Measurements from ENCODE around the gene CNST.
A peak's percentile ranks its signal among the peaks of the same experiment; 100 is the strongest.
"Not testable (repeated sequence)": the region's sequence is repeated elsewhere in the genome, so short reads cannot be mapped to it uniquely, and the experiment has no call there.

Gene CNST

GRCh38 chr1:246559310-246559709 lies 6.9 kb upstream of the CNST start:
- no peak for DNase-seq (ENCODE audit: low read depth in 2 of 2)

DNA sequence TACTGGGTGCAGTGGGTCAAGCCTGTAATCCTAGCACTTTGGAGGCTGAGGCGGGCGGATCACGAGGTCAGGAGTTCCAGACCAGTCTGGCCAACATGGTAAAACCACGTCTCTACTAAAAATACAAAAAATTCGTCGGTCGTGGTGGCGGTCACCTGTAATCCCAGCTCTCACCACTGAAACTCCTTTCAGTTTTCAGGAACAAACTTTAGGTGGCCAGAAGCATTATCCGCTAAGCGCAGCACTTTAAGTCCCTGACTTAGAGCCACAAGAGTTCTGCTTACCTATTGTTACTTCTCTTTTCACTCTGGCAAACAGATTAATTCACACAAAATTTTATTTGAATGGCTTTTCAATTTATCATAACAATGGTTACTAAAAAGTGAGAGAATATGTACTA lies 5.4 kb upstream of the CNST start:
- DNase-seq (ENCODE audit: low read depth in 2 of 2), result not testable (repeated sequence)

- no peak for DNase-seq (ENCODE audit: low read depth in 2 of 2)
These were observed 1.2 kb upstream of the CNST start for GRCh38 chr1:246564839-246565750.

DNA sequence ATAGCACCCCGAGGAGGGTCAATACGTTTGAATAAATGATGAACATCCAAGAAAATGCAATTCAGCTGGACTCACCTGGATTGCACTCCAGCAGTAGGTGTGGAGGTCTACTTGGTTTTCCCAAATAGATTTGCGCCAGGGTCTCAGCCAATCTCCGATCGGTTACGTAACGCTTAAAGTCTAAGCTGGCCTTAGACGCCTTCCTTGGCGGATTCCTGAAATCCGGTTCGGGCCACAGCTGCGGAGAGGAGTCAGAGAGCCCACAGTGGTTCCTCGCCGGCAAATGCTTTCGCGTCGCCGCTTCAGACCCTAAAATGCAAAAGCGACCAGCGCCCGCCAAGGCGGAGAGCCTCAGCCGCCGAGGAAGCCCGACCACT lies 517 bp upstream of the CNST start:
- DNase-seq (ENCODE audit: low read depth in 2 of 2), result no peak

GRCh38 chr1:246566813-246567645 lies 773 bp downstream of the CNST start:
- DNase-seq (ENCODE audit: low read depth in 2 of 2), result peak; percentile 75 to 81

- no peak for DNase-seq (ENCODE audit: low read depth in 2 of 2)
These were observed 1.5 kb downstream of the CNST start for GRCh38 chr1:246567646-246568235.

DNA sequence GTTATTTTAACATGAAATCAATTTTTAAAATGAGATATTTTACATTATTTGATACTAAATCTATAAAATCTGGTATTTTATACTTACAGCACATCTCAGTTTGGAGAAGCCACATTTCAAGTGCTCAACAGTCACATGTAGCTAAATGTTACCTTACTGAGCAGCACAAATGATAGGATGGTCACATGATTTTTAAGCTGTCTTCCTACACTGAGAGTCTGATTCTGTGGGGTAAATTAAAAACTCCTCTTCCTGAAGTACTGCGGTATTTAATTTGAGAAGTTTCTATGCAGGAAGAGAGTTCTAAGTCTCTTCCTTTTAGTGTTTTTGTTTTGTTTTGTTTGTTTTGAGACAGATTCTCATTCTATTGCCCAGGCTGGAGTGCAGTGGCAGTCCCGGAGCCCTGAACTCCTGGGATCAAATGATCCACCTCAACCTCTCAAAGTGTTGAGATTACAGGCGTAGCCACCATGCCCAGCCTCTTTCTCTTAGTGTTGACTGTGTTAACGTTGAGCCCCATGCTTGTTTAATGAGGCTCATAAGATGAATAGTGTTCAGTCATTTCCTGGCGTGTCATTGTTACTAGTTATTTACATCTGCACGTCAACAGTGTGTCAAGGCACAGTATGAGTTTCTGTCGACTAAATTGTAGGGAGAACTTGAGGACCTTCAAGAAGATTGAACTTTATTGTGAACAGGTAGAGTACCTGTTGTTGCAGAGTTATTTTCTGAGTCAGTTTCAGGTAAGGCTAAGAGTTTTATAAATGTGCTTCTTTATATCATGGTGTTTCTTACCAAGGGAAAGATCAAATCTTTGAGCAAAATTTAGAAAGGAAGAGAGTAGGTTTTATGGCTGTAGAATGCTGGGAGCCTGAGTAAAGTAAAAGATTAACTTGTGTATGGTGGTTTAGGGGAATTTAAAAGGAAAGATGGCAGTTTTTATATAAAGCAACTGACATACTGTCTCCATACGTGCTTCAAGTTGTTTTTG lies 3.3 kb downstream of the CNST start:
- no peak for DNase-seq (ENCODE audit: low read depth in 2 of 2)

DNA sequence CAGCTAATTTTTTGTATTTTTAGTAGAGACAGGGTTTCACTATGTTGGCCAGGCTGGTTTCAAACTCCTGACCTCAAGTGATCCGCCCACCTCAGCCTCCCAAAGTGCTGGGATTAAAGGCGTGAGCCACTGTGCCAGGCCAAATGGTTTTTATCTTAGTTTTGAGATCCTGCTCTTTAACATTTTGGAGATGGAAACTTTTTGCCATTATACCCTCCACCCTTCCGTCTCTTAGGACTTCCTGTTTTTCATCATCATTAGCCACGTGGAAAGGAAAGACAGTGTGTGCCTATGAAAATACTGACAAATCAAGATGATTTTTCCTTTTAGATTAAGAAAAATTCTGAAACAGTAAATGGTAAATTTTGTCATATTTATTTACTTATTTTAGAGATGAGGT lies 5.1 kb downstream of the CNST start:
- not testable (repeated sequence) for DNase-seq (ENCODE audit: low read depth in 2 of 2)

DNA sequence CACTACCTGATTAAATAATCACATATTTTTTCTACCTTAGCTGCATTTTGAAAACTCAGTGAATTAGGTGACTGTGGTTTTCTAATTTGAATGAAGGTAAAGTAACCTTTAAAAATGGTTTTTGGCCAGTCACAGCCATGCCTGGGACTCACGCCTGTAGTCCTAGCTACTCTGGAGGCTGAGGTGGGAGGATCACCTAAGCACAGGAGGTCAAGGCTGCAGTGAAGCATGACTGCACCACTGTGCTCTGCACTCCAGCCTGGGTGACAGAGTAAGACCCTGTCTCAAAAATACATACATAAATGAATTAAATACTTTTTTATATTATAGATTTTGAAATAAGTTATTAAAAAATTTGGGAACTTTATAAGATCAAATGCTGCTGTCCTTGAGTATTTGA lies 5.7 kb downstream of the CNST start:
- no peak for DNase-seq (ENCODE audit: low read depth in 2 of 2)

DNA sequence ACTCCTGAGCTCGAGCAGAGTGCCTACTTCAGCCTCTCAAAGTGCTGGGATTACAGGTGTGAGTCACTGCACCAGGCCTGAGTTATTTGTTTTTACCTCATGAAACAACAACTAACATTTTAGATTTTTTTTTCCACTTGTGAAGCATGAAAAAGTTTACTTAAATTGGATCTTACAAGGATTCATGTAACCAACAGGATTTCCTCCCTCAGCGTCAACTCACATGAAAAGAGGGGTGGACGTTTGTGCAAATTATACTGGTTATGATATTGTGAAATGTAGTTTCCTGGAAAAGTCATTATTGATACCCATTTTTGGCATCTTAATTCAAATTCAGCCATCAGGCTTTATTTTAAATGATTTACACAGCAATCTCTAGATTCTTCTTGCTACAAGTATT lies 6.5 kb downstream of the CNST start:
- no peak for DNase-seq (ENCODE audit: low read depth in 2 of 2)

DNA sequence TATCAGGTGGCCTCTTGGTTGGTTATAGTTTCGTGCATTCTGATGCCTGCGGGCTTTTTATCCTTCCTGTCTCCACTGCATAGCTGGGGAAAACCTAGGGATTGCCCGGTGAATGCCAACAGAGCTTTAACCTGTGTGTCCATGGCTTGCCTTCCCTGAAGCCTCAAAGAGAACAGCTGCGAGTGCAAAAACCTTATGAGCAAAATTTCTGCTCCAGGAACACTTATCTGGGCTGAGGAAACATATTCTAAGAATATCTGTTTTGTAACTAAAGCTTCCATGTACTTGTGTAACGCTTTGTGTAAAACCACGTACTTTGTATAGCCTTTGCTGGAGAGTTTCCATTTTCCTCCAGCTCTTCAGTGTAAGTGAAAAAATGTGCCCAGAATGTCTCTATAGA lies 7.2 kb downstream of the CNST start:
- no peak for DNase-seq (ENCODE audit: low read depth in 2 of 2)

DNA sequence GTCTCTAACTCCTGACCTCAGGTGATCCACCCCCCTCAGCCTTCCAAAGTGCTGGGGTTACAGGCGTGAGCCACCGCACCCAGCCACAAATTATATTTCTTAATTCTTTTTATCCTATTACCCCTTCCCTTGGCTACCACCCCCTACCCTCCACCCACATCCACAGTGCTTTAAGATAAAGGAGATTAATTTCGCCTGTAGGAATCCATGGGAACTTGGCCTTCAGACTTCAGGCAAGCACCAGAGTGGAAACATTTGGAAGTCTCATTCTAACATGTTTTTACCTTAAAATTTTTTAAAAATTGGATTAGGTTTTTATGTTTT lies 10.4 kb downstream of the CNST start:
- no peak for DNase-seq (ENCODE audit: low read depth in 2 of 2)

- no peak for DNase-seq (ENCODE audit: low read depth in 2 of 2)
These were observed 10.9 kb downstream of the CNST start for GRCh38 chr1:246577082-246577719.

GRCh38 chr1:246577720-246578106 lies 11.5 kb downstream of the CNST start:
- no peak for DNase-seq (ENCODE audit: low read depth in 2 of 2)

- no peak for DNase-seq (ENCODE audit: low read depth in 2 of 2)
These were observed 13.6 kb downstream of the CNST start for GRCh38 chr1:246579818-246580217.

- no peak for DNase-seq (ENCODE audit: low read depth in 2 of 2)
These were observed 14.5 kb downstream of the CNST start for GRCh38 chr1:246580497-246581370.

DNA sequence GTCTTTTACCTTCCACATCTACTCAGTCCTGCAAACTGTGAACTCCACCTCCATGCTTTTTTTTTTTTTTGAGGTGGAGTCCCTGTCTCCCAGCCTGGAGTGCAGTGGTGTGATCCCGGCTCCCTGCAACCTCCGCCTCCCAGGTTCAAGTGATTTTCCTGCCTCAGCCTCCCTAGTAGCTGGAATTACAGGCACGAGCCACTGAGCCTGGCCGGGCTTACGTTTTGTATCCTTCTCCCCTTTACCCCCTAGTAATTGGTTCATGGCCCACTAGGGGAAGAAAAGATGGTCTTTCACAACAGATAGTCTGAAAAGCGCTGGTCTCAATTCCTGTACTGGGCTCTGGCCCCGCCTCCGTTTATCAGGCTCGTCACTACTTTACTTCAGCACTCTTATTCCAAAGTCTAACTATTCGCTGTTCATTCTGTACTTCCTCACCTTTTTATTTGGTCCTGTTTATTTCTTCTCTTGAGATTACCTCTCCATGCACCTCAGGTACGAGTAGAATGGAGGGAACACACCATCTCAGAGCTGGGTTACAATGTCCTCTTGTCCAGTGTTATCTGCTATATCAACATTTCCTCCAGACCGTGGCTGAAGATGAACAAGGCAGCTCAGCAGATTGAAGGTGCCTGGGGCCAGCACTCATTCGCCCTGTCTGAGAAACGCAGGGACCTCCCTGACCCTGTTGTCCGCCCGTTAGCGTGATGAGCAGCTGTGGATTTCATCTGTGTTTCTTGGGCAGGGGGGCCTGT lies 16.2 kb downstream of the CNST start:
- DNase-seq (ENCODE audit: low read depth in 2 of 2), result no peak

- no peak for DNase-seq (ENCODE audit: low read depth in 2 of 2)
These were observed 16.8 kb downstream of the CNST start for GRCh38 chr1:246583056-246583440.

DNA sequence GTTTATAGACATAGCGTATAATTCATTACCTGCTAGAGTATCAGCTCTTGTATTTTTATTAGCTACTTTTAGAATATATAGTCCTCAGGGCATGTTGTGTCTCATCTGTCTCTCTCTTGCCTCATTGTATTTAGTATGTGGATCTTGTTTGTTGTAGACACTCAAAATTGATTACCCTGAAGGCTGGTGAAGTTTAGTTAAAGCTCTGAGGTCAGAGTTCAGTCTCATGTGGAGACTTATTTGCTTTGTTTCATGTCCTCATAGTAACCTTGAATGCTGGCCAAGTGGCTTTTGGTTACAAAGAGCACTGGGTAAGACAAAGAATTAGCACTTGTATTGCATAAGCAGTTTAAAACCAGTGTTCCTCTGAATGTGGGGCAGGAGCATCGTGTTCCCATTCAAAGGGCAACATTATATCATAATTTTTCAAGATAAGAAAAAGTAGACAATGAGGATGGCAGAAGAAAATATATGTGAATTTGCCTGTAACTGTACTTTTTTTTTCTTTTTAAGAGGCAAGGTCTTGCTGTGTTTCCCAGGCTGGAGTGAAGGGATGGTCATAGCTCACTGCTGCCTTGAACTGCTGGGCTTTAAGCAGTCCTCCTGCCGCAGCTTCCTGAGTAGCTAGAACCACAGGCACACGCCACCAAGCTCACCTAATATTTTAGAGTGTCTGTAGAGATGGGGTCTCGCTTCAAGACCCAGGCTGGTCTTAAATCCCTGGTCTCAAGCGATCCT lies 17.4 kb downstream of the CNST start:
- no peak for DNase-seq (ENCODE audit: low read depth in 2 of 2)

Measured in fibroblast of skin of left quadriceps (primary cell).